IPS DF 19.7 (cell line): ENCODE data around the gene VASH2.
A peak's percentile ranks its signal among the peaks of the same experiment; 100 is the strongest.
"Not testable (repeated sequence)": the region's sequence is repeated elsewhere in the genome, so short reads cannot be mapped to it uniquely, and the experiment has no call there.

ENCODE experiments used
- DNase-seq: peaks from one replicate; pipeline ENCODE4 v3.0.0-alpha.2; 2013; ENCODE audit warnings: low read depth, low spot score

The VASH2 gene

DNA sequence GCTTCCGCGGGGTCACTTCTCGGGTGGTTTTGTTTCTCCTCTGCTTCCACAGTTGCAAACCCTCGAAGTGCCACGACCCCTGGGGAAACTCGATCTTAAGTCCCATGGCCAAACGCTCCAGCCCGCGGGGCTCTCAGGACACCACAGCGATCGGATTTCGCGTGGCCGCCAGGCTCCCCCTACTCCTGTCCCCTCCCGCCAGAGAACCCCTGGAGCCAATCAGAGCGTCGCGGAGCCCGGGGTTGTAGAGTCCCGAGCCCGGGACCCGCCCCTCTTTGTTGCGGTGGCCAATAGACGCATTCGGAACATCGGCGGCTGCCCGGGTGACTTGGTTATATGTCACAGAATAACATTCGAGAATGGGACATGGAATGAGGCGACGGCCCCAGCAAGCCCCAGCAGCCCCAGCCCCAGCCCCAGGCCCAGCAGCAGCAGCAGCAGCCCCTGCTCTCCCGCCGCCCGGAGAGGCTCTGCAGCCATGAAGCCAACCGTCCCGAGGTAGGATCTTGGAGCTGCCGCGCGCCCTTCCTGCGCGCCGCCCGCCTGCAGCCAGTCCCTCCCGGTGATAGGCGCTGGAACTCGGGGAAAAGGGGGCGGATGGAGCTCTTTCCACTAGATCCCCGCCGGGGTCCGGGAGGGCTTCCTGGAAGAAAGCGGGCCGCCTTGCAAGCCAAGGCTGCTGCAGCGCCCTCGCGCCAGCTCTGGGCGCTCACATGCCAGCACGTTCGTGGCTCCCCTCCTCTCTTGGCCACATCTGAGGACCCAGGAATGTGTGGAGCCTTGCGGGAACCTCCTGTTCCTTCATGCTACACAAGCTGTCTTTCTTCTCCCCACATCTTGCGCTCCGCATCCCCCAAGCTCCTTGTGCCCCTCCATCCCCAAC, at the start of gene VASH2:
TSS of gene VASH2 (plus strand) at position 299 of the 883 bp plus-strand sequence. CDS start 1,002 bp downstream, outside the sequence.
- DNase-seq: peak; percentile 67

DNA sequence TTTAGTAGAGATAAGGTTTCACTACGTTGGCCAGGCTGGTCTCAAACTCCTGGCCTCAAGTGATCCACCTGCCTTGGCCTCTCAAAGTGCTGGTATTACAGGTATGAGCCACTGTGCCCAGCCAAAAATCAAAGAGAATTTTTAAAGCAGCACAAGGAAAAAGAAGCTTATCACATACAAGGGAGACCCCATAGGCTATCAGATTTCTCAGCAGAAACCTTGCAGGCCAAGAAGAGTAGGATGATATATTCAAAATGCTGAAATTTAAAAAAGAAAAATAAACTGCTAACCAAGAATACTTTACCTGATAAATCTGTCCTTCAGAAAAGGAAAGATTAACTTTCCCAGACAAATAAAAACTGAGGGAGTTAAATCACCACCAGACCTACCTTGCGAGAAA, 49.1 kb upstream of the VASH2 start:
- DNase-seq: no peak

DNA sequence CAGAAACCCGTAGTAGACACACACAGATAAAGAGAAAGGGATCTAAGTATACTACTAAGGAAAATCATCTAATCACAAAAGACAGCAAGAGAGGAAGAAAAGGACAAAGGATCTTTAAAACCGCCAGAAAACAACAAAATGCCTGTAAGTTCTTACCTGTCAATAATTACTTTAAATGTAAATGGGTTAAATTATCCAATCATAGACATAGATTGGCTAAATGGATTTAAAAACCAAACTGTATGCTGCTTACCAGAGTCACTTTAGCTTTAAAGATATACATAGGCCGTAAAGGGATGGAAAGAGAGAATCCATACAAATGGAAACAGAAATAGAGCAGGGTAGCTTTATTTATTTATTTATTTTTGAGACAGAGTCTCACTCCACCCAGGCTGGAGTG, 48.3 kb upstream of the VASH2 start:
- no peak for DNase-seq

DNA sequence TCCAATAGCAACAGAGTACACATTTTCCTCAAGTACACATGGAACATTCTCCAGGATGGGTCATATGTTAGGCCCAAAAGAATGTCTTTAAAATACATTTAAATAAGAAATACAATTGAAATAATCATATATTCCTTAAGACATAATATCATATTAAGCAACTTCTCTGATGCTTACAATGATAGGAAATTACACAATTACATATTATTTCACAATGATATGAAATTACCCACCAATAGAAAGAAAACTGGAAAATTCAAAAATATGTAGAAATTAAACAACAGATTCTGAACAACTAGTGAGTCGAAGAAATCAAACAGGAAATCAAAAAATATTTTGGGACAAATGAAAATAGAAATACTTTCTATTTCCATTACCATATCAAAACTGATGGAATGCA, 46.7 kb upstream of the VASH2 start:
- no peak for DNase-seq

DNA sequence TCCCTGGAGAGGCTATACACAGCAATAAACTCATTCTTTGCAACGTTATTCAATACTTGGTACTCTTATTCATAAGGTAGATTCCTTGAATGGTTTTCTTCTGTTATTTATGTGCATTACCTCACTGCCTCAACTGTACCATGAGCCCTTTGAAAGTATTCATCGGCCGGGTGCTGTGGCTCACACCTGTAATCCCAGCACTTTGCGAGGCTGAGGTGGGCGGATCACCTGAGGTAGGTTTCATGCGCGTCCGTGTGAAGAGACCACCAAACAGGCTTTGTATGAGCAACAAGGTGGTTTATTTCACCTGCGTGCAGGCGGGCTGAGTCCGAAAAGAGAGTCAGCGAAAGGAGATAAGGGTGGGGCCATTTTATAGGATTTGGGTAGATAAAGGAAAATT, 42.3 kb upstream of the VASH2 start:
- not testable (repeated sequence) for DNase-seq

DNA sequence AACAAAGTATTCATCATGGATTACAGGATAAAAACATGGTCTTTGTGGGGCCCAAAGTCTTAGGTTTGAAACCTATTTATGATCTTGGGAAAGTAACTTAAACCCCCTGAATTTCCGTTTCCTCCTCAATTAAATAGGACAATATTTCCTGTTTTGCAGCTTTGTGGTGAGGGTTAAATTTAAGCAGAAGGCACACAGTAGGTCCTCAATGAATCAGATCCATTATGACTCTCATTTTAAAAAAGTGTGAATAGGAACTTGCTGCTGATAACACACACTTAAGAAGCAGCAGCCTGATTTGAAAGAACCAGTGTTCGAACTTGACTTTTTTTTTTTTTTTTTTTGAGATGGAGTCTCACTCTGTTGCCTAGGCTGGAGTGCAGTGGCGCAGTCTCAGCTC, 41.4 kb upstream of the VASH2 start:
- DNase-seq: no peak

DNA sequence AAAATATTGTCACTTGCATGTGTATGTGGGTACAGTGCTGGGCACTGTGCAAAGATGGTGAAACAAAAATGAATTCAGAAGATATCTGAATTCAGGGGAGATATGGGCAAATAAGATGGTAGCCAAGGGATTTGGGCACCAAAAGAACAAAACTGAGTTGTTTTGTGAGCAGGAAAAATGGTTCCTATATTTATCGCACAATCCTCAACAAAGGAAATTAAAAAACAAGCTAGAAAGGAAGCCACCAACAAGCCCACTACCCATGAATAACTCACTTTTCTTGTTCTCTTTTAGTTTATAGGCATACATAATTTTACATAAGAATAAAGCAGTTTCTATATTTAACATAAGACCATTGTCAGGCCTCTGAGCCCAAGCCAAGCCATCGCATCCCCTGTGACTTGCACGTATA, 40.7 kb upstream of the VASH2 start:
- no peak for DNase-seq

DNA sequence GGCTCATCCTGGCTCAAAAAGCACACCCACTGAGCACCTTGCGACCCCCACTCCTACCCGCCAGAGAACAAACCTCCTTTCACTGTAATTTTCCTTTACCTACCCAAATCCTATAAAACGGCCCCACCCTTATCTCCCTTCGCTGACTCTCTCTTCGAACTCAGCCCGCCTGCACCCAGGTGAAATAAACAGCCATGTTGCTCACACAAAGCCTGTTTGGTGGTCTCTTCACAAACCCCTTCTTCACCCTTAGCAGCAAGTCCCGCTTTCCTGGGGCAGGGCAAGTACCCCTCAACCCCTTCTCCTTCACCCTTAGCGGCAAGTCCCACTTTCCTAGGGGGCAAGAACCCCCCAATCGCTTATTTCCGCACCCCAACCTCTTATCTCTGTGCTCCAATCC, 40.1 kb upstream of the VASH2 start:
- DNase-seq: not testable (repeated sequence)

DNA sequence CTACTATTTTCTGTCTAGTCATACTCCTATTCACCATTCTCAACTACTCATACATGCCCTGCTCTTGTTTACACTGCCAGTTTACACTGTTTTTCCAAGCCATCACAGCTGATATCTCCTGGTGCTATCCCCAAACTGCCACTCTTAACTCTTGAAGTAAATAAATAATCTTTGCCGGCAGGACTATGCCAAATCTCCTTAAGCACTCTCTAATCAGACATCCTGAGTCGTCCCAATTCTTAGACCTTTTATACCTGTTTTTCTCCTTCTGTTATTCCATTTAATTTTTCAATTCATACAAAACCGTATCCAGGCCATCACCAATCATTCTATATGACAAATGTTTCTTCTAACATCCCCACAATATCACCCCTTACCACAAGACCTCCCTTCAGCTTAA, 36.7 kb upstream of the VASH2 start:
- DNase-seq: not testable (repeated sequence)

DNA sequence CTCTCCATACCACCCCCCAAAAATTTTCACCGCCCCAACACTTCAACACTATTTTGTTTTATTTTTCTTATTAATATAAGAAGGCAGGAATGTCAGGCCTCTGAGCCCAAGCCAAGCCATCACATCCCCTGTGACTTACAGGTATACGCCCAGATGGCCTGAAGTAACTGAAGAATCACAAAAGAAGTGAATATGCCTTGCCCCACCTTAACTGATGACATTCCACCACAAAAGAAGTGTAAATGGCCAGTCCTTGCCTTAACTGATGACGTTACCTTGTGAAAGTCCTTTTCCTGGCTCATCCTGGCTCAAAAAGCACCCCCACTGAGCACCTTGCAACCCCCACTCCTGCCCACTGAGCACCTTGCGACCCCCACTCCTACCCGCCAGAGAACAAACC, 36.2 kb upstream of the VASH2 start:
- DNase-seq: not testable (repeated sequence)

DNA sequence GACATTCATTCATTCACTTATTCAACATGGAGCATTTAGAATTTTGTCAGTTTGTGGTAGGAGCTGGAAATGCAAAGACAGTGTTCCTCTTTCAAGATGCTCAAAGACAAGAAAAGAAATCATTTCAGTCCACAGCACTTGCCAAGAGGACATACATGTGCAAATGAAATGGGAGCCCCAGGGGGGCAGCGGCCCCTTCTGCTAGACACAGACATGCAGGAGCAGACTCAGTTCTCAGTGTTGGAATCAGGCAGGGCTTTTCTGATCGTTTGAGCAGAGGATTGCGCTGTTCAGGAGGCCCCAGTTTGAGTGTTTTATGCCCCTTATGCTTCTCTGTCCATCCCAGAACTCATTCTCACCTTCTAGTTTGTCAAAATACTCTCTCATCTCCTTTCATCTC, 35.6 kb upstream of the VASH2 start:
- no peak for DNase-seq

DNA sequence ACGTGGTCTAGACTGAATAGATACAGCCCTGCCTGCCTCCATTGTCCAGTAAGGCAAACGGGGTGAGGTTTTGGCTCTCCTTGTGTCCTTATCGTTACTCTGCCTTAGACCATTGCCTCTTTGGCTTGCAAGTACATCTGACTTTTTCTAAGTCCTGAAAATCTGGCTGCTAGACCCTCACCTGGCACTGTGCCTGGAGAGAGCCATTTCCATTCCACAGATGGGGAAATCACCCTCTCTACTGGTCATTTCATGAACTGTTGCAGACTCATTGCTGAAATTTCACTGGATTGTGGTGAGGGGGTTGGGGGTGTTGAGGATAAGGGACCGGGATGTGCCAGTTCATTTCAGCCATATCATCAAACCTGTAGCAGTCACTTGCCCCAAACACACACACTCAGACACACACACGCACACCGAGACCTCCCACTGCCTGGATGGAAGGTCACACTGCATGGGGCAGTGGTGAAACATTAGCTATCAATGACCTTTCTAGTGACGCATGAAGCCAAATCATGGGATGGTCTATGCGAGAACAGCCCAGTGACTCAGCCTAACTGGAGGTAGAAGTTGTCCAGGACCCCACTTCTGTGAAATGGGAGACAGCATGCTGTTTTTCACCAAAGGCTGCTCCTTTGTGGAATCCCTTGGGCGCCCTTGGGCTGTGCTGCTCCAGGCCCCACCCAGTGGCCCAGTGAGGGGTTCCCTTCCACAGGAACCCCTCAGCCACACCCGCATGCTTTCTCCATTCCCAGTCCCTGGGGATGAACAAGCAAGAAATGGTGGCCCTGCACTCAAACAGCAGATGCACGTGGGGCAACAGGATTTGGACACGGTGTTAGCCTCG, 34.9 kb upstream of the VASH2 start:
- no peak for DNase-seq

DNA sequence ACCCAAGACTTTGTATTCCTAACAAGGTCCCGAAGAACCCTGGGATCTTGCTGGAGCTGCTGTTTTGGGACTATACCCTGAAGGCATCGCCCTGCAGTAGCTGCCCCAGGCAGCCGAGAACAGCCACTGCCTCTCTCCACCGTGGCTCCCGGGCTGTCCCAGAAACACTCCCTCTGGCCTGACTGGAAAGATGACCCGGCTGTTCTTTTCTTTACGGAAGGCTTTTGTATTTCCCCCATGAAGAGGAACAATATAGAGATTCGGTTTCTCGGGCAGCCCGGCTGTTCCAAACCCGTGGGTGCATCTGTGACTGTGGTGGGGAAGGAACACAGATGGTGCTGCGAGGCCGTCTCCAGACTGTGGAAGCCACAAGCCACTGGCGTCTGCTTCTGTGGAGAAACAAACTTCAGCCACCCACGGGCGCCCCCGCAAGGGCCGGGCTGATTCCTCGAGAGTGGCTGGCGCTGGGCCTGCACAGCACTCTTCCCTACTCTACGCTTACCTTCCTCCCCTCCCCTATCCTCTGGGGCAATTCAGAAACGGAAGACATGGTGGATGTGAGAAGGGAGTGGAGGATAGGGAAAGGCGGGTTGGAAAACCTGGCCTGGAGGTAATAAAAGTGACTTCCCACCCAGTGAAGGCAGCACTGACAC, 33.7 kb upstream of the VASH2 start:
- peak; percentile 91 for DNase-seq

DNA sequence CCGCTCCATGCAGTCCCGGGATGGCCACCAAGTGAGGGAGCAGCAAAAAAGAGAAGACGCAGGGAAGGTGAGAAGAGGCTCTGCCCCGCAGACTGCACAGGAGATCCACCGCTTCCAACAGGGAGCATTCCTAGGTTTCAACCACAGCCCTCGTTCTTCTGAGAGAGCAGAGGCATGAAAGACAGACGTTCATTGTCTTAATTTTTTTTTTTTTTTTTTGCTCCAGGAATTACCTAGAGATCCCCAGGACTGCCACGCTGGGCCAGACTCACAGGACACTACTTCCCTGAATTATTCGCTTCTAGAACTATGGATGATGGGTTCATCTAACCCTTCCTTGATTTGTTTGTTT, 33.2 kb upstream of the VASH2 start:
- no peak for DNase-seq

DNA sequence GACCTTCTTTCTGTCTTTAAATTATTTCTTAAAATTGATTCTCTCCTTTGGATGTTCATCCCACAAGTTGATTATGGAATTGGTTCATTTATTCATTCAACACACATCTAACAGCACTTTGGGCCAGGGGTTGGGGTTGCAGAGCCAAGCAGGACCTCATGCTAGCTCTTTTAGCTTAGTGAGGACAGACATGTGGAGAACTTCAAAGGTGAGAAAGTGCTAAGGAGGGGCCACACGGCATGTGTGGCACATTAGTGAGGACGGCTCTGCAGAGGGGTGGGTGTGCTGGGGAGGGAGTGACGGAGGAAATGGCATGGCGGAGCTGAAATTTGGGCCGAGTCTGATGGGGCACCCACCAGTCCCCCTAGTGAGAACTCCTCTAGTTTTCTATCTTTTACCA, 32.5 kb upstream of the VASH2 start:
- DNase-seq: no peak

DNA sequence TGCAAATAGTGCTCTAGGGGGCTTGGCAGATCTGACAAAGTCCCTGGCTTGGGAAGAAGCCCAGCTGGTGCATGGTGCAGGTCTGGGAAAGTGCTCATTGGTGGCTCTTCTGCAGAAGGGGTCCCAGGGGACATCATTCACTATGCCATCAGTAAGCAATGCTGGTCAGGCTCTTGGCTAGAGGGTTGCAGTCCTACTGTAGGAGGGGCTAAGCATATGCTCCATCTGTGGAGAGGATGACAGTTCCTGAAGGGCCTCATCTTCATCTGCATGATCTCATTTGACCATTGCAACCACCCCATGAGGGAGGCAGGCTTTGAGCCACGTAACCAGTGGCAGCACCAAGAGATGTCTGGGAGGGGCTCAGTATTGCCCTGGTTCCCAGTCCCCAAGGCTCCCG, 31.5 kb upstream of the VASH2 start:
- DNase-seq: no peak

DNA sequence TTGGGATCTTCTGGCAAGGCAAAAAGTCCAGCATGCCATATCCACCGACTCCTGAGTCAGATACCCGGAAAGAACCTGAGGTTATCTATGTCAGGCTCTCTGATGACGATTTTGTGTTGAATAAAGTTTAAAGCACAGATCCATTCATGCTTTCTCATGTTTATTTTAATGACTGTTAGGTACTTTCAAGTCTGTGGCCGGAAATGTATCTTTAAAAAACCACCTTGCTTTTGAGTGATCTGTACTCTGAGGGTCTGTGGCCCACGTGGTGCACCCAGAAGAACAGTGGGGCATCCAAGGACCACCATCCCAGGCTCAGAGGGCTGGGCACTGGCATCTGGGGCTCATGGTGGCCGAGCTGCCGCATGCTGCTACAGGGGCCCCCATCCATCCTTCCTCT, 30.1 kb upstream of the VASH2 start:
- DNase-seq: no peak

DNA sequence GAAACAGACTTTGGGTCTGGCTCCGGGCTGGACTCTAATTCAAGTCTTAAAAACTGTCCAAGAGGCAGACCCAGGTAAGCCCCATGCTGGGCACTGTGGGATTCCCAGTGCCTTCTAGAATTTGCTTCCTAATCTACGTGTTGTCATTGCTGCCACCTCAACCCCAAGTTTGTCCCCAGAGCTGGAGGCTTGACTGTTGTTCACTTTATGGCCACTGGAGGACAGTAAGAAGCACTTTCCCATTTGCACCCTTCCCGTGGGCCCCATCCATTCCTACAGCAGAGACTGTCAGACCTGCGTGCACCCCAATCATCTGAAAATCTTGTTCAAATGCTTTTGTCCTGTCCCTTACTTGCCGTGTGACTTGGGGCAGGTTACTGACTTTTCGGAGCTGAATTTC, 29.4 kb upstream of the VASH2 start:
- DNase-seq: no peak

DNA sequence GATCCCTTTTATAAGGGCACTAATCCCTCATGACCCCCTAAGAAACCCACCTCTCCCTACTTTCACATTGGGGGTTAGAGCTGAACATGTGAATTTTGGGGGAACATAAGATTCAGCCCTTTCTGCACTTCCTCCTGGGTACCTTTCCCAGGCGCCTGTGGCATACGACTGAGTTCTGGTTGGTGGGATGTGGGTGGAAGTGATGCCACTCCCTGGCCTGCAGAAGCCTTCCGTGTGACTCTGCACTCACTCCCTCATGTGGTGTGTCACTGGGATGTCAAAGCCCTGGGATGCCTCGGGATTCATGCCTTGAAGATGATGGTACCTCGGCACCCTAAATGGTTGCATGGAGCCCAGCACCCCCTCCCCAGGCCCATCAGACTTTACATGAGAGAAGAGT, 28.3 kb upstream of the VASH2 start:
- no peak for DNase-seq

DNA sequence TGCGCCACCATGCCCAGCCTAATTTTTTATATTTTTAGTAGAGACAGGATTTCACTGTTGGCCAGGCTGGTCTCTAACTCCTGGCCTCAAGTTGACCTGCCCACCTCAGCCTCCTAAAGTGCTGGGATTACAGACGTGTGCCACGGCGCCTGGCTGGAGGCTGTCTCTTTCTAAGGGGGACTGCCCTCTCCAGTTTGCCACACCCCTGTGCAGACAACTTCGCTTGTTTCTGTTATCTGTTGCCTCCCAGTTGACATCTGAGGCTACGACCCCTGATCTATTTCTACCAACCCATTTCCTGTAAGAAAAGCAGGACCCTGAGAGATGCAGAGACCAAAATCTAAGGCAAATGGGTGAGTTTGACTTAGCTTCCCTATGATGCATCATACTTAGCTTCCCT, 24.0 kb upstream of the VASH2 start:
- DNase-seq: no peak

DNA sequence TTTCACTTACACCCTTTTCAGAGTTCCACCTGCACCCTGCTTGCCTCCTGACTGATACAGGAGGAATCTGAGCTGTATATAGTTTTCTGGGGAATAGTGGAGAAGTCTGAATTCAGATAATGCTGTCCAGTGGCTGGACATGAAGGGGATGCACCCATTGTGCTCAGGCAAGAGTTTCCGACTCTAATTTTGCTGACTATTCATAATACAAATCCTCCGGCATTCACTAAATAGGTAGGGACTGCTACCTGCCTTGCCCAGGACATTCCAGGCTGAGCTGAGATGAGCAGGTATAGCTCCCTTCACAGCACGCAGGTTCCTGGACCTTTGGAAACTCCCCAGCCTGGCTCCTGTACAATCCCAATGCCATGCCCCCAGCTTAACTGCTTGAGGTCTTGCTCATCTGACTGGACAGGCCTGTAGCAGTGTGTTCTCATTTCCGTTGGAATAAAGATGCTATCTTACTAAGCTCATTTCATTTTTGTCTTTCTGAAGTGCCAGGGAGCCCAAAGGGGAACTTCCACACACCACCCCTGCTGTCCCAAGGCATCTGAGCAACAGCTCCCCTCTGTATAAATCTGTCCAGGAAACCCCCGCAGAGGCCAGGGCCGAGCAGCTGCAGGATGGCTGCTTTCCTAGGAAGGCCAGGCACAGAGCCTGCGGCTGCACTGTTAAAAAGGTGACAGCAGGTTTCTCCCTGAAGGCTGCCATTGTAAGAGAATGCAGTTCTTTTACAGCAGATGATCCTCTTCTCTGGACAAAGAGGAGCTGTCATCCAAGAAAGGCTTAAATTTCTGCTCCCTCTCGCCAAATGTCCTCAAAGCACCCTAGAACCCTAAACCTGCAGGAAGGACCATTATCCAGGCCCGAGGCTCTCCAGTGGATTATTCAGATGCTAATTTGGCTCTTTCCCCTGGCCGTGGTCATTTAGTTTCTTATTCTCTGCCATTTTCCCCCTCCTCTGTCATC, 21.7 kb upstream of the VASH2 start:
- DNase-seq: no peak
